ENCODE data around the gene MXRA7.

- TF ChIP-seq, protein P1, sequence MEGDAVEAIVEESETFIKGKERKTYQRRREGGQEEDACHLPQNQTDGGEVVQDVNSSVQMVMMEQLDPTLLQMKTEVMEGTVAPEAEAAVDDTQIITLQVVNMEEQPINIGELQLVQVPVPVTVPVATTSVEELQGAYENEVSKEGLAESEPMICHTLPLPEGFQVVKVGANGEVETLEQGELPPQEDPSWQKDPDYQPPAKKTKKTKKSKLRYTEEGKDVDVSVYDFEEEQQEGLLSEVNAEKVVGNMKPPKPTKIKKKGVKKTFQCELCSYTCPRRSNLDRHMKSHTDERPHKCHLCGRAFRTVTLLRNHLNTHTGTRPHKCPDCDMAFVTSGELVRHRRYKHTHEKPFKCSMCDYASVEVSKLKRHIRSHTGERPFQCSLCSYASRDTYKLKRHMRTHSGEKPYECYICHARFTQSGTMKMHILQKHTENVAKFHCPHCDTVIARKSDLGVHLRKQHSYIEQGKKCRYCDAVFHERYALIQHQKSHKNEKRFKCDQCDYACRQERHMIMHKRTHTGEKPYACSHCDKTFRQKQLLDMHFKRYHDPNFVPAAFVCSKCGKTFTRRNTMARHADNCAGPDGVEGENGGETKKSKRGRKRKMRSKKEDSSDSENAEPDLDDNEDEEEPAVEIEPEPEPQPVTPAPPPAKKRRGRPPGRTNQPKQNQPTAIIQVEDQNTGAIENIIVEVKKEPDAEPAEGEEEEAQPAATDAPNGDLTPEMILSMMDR (conservative IDR thresholded peaks at IDR 0.05): no peak
- no peak; the same call in 1 of the 2 replicates for TF ChIP-seq ZFX (IDR thresholded peaks at IDR 0.05)
Measured at GRCh38 chr17:76643553-76644148, 67.1 kb downstream of the MXRA7 start, which contains the start of gene ST6GALNAC1.
